Smooth muscle cell (in vitro differentiated cells): ENCODE results near the gene EN2. TPM values are rescaled to one million over a fixed set of nuclear protein-coding genes. Genes with fewer than 3 reads are reported as not detected.
"Not testable (repeated sequence)": the region's sequence is repeated elsewhere in the genome, so short reads cannot be mapped to it uniquely, and the experiment has no call there.

Experiments
- DNase-seq: peaks from one replicate; lab custom pipeline; 2025; ENCODE audit not compliant: unreplicated experiment; lab: John Stamatoyannopoulos, UW
- H2AFZ ChIP-seq: fragments of 200-600 bp; sonication (generic); 2 replicates; pipeline ENCODE4 v1.6.0; 2016; ENCODE audit warnings: antibody characterized with exemption, low read depth, mild to moderate bottlenecking
- H3F3A ChIP-seq: fragments of 200-600 bp; sonication (generic); 2 replicates; pipeline ENCODE4 v1.6.0; 2017; ENCODE audit warnings: antibody characterized with exemption, low read depth
- H3K27ac ChIP-seq: fragments of 200-600 bp; sonication (generic); 2 replicates; pipeline ENCODE4 v1.5.1; 2016; ENCODE audit warnings: low read depth, mild to moderate bottlenecking
- H3K27me3 ChIP-seq: fragments of 200-600 bp; sonication (generic); 2 replicates; pipeline ENCODE4 v1.6.1; 2016; ENCODE audit warnings: low read depth, mild to moderate bottlenecking
- H3K36me3 ChIP-seq: fragments of 200-600 bp; sonication (generic); 2 replicates; pipeline ENCODE4 v1.5.1; 2016; ENCODE audit warnings: low read depth
- H3K4me1 ChIP-seq: fragments of 200-600 bp; sonication (generic); 2 replicates; pipeline ENCODE4 v1.5.1; 2016; ENCODE audit warnings: low read depth
- H3K4me2 ChIP-seq: fragments of 200-600 bp; sonication (generic); 2 replicates; pipeline ENCODE4 v1.6.0; 2016; ENCODE audit warnings: mild to moderate bottlenecking
- H3K4me3 ChIP-seq: fragments of 200-600 bp; sonication (generic); 2 replicates; pipeline ENCODE4 v1.5.1; 2016; ENCODE audit warnings: mild to moderate bottlenecking
- H3K79me2 ChIP-seq: fragments of 200-600 bp; sonication (generic); 2 replicates; pipeline ENCODE4 v1.6.0; 2016; ENCODE audit warnings: low read depth, mild to moderate bottlenecking
- H3K9ac ChIP-seq: fragments of 200-600 bp; sonication (generic); 2 replicates; pipeline ENCODE4 v1.6.0; 2016; ENCODE audit warnings: low read depth
- H3K9me3 ChIP-seq: fragments of 200-600 bp; sonication (generic); replicated peaks from 2 replicates; pipeline ENCODE4 v1.5.1; 2016; ENCODE audit warnings: low read depth
- H4K20me1 ChIP-seq: fragments of 200-600 bp; sonication (generic); 2 replicates; pipeline ENCODE4 v1.6.0; 2016; ENCODE audit warnings: low read depth
- WGBS: methylation state at CpG from one replicate; pipeline ENCODE4 v1.1.7; 2016; ENCODE audit warnings: low lambda C conversion rate; 5-methylcytosine and 5-hydroxymethylcytosine counted together
- polyA plus RNA-seq: library from polyadenylated mRNA; unstranded; fragments of >200 nt; fragmentation: Nextera tagmentation; extraction: Ambion mirVana; gene quantifications from 2 replicates; pipeline ENCODE4 v1.2.1, GENCODE V29; 2016
- total RNA-seq: library from RNA; depleted of rRNA; stranded (reverse); fragments of >200 nt; gene quantifications from 2 replicates; pipeline ENCODE4 v1.2.3, GENCODE V29; 2014
- TF ChIP-seq, protein P1 (sequence below): fragments of 200-600 bp; sonication (generic); IDR thresholded peaks from 2 replicates; pipeline ENCODE4 v1.5.1; 2017; ENCODE audit warnings: borderline replicate concordance, mild to moderate bottlenecking, antibody characterized with exemption; ENCODE audit not compliant: insufficient read depth, poor library complexity, severe bottlenecking

The EN2 gene
- total and polyA plus RNA-seq, 2 experiments from 2014 or later: not detected

DNA sequence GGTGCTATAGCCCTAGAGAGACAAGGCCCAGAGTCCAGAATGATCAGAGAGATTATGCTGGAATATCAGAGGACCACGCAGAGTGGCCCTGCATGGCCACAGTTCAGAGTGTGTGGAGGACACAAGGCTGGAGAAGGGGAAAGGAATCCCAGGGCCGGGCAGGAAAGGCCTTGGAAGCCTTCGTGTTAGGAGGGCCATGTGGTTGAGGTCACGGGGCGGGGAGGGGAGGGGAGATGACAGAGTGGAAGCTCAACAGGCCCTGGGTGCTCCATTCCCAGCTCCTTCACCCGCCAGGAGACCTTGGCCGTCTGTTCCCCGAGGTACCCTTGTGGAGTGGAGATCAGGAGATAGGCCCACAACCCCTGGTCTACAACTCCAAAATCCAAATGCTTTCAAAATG, 13.2 kb upstream of the EN2 start:
- Histone ChIP-seq H3K36me3 (no peaks in the 10 kb centered on the region), H2AFZ (no peak overlapping the region), H3K4me2 (no peak overlapping the region), H3K4me1 (no peaks in the 10 kb centered on the region), H3K27ac (no peak overlapping the region), H3K9ac (no peak overlapping the region), H3K27me3 (peaks cover 95% of the 10 kb centered on the region), H4K20me1 (no peaks in the 10 kb centered on the region), H3K9me3 (no peaks in the 10 kb centered on the region), H3F3A (no peaks in the 10 kb centered on the region), H3K79me2 (no peaks in the 10 kb centered on the region), H3K4me3 (no peak overlapping the region)
- no peak for DNase-seq
- TF ChIP-seq, protein P1, sequence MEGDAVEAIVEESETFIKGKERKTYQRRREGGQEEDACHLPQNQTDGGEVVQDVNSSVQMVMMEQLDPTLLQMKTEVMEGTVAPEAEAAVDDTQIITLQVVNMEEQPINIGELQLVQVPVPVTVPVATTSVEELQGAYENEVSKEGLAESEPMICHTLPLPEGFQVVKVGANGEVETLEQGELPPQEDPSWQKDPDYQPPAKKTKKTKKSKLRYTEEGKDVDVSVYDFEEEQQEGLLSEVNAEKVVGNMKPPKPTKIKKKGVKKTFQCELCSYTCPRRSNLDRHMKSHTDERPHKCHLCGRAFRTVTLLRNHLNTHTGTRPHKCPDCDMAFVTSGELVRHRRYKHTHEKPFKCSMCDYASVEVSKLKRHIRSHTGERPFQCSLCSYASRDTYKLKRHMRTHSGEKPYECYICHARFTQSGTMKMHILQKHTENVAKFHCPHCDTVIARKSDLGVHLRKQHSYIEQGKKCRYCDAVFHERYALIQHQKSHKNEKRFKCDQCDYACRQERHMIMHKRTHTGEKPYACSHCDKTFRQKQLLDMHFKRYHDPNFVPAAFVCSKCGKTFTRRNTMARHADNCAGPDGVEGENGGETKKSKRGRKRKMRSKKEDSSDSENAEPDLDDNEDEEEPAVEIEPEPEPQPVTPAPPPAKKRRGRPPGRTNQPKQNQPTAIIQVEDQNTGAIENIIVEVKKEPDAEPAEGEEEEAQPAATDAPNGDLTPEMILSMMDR: no peak
- 77% methylated on average over 8 of the region's 8 CpGs for WGBS

- not testable (repeated sequence) for H3K27ac ChIP-seq, H3K9me3 ChIP-seq, H3F3A ChIP-seq, DNase-seq, H3K79me2 ChIP-seq, H3K9ac ChIP-seq, H3K4me3 ChIP-seq, H3K36me3 ChIP-seq, H2AFZ ChIP-seq, H3K4me1 ChIP-seq, H4K20me1 ChIP-seq, H3K4me2 ChIP-seq
- WGBS: 79% methylated on average over 9 of the region's 9 CpGs
- peaks cover 95% of the 10 kb centered on the region for H3K27me3 ChIP-seq
Measured at GRCh38 chr7:155445606-155446005, 12.3 kb upstream of the EN2 start.

DNA sequence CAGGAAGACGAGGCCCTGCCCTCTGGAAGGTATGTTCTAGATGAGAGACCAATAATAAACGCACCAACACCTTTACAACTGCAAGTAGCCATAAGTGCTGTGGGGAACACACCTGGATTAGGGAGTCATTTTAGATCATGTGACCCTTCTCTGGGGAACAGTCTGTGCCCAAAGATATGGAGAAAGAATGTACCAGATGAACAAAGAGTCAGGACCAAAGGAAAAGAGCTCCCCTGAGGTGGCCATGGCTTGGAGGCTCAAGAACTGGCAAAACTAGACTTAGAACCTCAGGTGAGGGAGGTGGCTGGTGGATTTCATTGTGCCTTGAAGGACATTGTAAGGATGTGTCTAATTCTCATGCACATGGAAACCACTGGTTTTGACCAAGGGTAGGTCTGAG, 10.3 kb upstream of the EN2 start:
- Histone ChIP-seq H3K27ac (no peak overlapping the region), H2AFZ (no peak overlapping the region), H3K4me2 (no peak overlapping the region), H3K79me2 (no peaks in the 10 kb centered on the region), H4K20me1 (no peaks in the 10 kb centered on the region), H3K36me3 (no peaks in the 10 kb centered on the region), H3K9ac (no peak overlapping the region), H3K4me1 (no peaks in the 10 kb centered on the region), H3K4me3 (no peak overlapping the region), H3K27me3 (peaks cover 95% of the 10 kb centered on the region), H3K9me3 (no peaks in the 10 kb centered on the region), H3F3A (no peaks in the 10 kb centered on the region)
- DNase-seq: no peak
- WGBS: 81% methylated on average over 2 of the region's 2 CpGs
- TF ChIP-seq, protein P1: no peak

GRCh38 chr7:155448632-155449007, 9.3 kb upstream of the EN2 start:
- Histone ChIP-seq H2AFZ (no peak overlapping the region), H3K9me3 (no peaks in the 10 kb centered on the region), H3K9ac (no peak overlapping the region), H3K4me2 (no peak overlapping the region), H3K27me3 (peaks cover 95% of the 10 kb centered on the region), H4K20me1 (no peaks in the 10 kb centered on the region), H3F3A (no peaks in the 10 kb centered on the region), H3K36me3 (no peaks in the 10 kb centered on the region), H3K4me3 (no peak overlapping the region), H3K4me1 (no peaks in the 10 kb centered on the region), H3K27ac (no peak overlapping the region), H3K79me2 (no peaks in the 10 kb centered on the region)
- 2% methylated on average over 35 of the region's 35 CpGs for WGBS
- TF ChIP-seq, protein P1: no peak
- DNase-seq: no peak
